Smooth muscle cell of the brain vasculature (primary cell): ENCODE data around the gene RAB40A.
"Not testable (repeated sequence)": the region's sequence is repeated elsewhere in the genome, so short reads cannot be mapped to it uniquely, and the experiment has no call there.

Experiments used
- DNase-seq: peaks from one replicate; pipeline ENCODE4 v3.0.0-alpha.2; 2012; ENCODE audit warnings: low read depth, low spot score

Gene RAB40A

GRCh38 chrX:103464072-103464773, 55.1 kb downstream of the RAB40A start:
- DNase-seq, result peak; percentile 17

- no peak for DNase-seq
Measured at GRCh38 chrX:103461156-103461555, 58.1 kb downstream of the RAB40A start.

- DNase-seq, result not testable (repeated sequence)
Measured at GRCh38 chrX:103460001-103460755, 59.1 kb downstream of the RAB40A start.

- peak; percentile 64 for DNase-seq
Measured at GRCh38 chrX:103453655-103454054, 65.6 kb downstream of the RAB40A start.
